HTR-8/SVneo (cell line): ENCODE data around the gene ST8SIA6.
"Not testable (repeated sequence)": the region's sequence is repeated elsewhere in the genome, so short reads cannot be mapped to it uniquely, and the experiment has no call there.

Source experiments
- DNase-seq: peaks from one replicate; pipeline ENCODE4 v3.0.0; 2011; ENCODE audit warnings: low spot score, mixed read lengths; ENCODE audit not compliant: insufficient read length
- FAIRE-seq: peaks from 2 replicates; lab custom pipeline; 2011; peaks lifted over from hg19 to GRCh38; lab: Jason Lieb, UNC

The ST8SIA6 gene

GRCh38 chr10:17464545-17464944 lies 10.2 kb upstream of the ST8SIA6 start:
- no peak for FAIRE-seq
- DNase-seq: no peak

- FAIRE-seq: no peak
Observed at GRCh38 chr10:17460756-17461155, 6.4 kb upstream of the ST8SIA6 start.

GRCh38 chr10:17457083-17457482 lies 2.7 kb upstream of the ST8SIA6 start:
- no peak for FAIRE-seq
- DNase-seq: no peak

More at GRCh38 chr10:17460756-17461155, 6.4 kb upstream of the ST8SIA6 start:
- DNase-seq: no peak

GRCh38 chr10:17456032-17456548 lies 1.7 kb upstream of the ST8SIA6 start:
- DNase-seq (no peak), FAIRE-seq (no peak)

- no peak for DNase-seq
- FAIRE-seq: no peak
Observed at GRCh38 chr10:17455015-17455520, 673 bp upstream of the ST8SIA6 start.

- DNase-seq (peak; percentile 37), FAIRE-seq (no peak)
Observed at GRCh38 chr10:17453373-17454091, 863 bp downstream of the ST8SIA6 start.

- FAIRE-seq (no peak), DNase-seq (no peak)
Observed at GRCh38 chr10:17453035-17453372, 1.4 kb downstream of the ST8SIA6 start.

GRCh38 chr10:17452060-17452841 lies 2.1 kb downstream of the ST8SIA6 start:
- DNase-seq: no peak
- FAIRE-seq: no peak

GRCh38 chr10:17450024-17450423 lies 4.4 kb downstream of the ST8SIA6 start:
- DNase-seq: no peak
- FAIRE-seq: no peak

GRCh38 chr10:17445400-17445998 lies 8.9 kb downstream of the ST8SIA6 start:
- FAIRE-seq (no peak), DNase-seq (no peak)

GRCh38 chr10:17444388-17444714 lies 10.0 kb downstream of the ST8SIA6 start:
- FAIRE-seq (no peak), DNase-seq (no peak)

- DNase-seq (no peak), FAIRE-seq (no peak)
Observed at GRCh38 chr10:17443707-17444387, 10.5 kb downstream of the ST8SIA6 start.

GRCh38 chr10:17438583-17438982 lies 15.8 kb downstream of the ST8SIA6 start:
- no peak for FAIRE-seq

GRCh38 chr10:17436578-17436977 lies 17.8 kb downstream of the ST8SIA6 start:
- not testable (repeated sequence) for DNase-seq, FAIRE-seq

More at GRCh38 chr10:17438583-17438982, 15.8 kb downstream of the ST8SIA6 start:
- no peak for DNase-seq

- FAIRE-seq: no peak
Observed at GRCh38 chr10:17435953-17436352, 18.4 kb downstream of the ST8SIA6 start.

GRCh38 chr10:17435187-17435586 lies 19.2 kb downstream of the ST8SIA6 start:
- no peak for FAIRE-seq
- no peak for DNase-seq

More at GRCh38 chr10:17435953-17436352, 18.4 kb downstream of the ST8SIA6 start:
- DNase-seq: no peak

- no peak for DNase-seq
- FAIRE-seq: no peak
Observed at GRCh38 chr10:17432723-17433122, 21.7 kb downstream of the ST8SIA6 start.

- DNase-seq: no peak
- FAIRE-seq: no peak
Observed at GRCh38 chr10:17431871-17432311, 22.5 kb downstream of the ST8SIA6 start.

- FAIRE-seq (no peak), DNase-seq (peak; percentile 48)
Observed at GRCh38 chr10:17430647-17431355, 23.6 kb downstream of the ST8SIA6 start.

- no peak for FAIRE-seq
- no peak for DNase-seq
Observed at GRCh38 chr10:17429490-17429889, 24.9 kb downstream of the ST8SIA6 start.
